Common myeloid progenitor, CD34-positive (primary cell): ENCODE measurements around the gene NEXN.

Source experiments
- CTCF ChIA-PET: fragments of 350-600 bp; sonication (Branson Sonifier 250); formaldehyde crosslinking; loops from one replicate; lab custom pipeline; 2021; ENCODE audit warnings: antibody characterized with exemption; lab: Charles Lee
- POLR2A ChIA-PET: fragments of 350-600 bp; sonication (Branson Sonifier 250); formaldehyde crosslinking; loops from one replicate; lab custom pipeline; 2021; ENCODE audit warnings: antibody characterized with exemption; lab: Charles Lee
- DNase-seq, 3 donors: peaks; one replicate each; pipeline versions ENCODE4 v3.0.0 to v3.0.0-alpha.2; 2013
- H3K27ac ChIP-seq, 2 experiments: 1 replicate in 1 of 2; 2 replicates in 1 of 2; pipeline ENCODE4 v1.7.0; 2013; ENCODE audit warnings: inconsistent platforms in 2 of 2, low read length in 2 of 2, mild to moderate bottlenecking in 2 of 2, low read depth in 1 of 2, moderate library complexity in 1 of 2; ENCODE audit not compliant: severe bottlenecking in 2 of 2, insufficient read depth in 1 of 2, poor library complexity in 1 of 2
- H3K27me3 ChIP-seq, 5 experiments: replicated peaks in 2 of 5; 1 replicate in 3 of 5; 2 replicates in 2 of 5; pipeline versions ENCODE4 v1.6.1 to v1.7.0; 2013; ENCODE audit warnings: low read length in 4 of 5, mild to moderate bottlenecking in 2 of 5, moderate library complexity in 2 of 5, inconsistent platforms in 1 of 5; ENCODE audit not compliant: insufficient read depth in 5 of 5, control insufficient read depth in 4 of 5
- H3K36me3 ChIP-seq, 4 experiments: 1 replicate in 2 of 4; 2 replicates in 2 of 4; pipeline versions ENCODE4 v1.6.1 to v1.7.0; 2013; ENCODE audit warnings: low read length in 3 of 4, control low read depth in 1 of 4, mild to moderate bottlenecking in 1 of 4; ENCODE audit not compliant: control insufficient read depth in 4 of 4, insufficient read depth in 4 of 4
- H3K4me1 ChIP-seq, 4 experiments: 1 replicate in 3 of 4; 2 replicates in 1 of 4; pipeline versions ENCODE4 v1.6.1 to v1.7.1; 2013; ENCODE audit warnings: low read length in 3 of 4, mild to moderate bottlenecking in 3 of 4, control low read depth in 1 of 4, inconsistent platforms in 1 of 4, moderate library complexity in 1 of 4; ENCODE audit not compliant: control insufficient read depth in 4 of 4, insufficient read depth in 4 of 4; ENCODE audit errors: control extremely low read depth in 1 of 4
- H3K4me3 ChIP-seq, 7 experiments: 1 replicate in 4 of 7; 2 replicates in 3 of 7; pipeline versions ENCODE4 v1.5.1 to v1.7.0; 2013; ENCODE audit warnings: mild to moderate bottlenecking in 7 of 7, low read length in 6 of 7, moderate library complexity in 6 of 7, inconsistent platforms in 2 of 7, low read depth in 2 of 7, control low read depth in 1 of 7; ENCODE audit not compliant: insufficient read depth in 4 of 7, control insufficient read depth in 1 of 7; ENCODE audit errors: extremely low read depth in 1 of 7
- H3K9me3 ChIP-seq, 5 experiments: 1 replicate in 4 of 5; 2 replicates in 1 of 5; pipeline versions ENCODE4 v1.6.1 to v1.7.1; 2013; ENCODE audit warnings: low read length in 4 of 5, mild to moderate bottlenecking in 2 of 5, inconsistent platforms in 1 of 5, low read depth in 1 of 5, moderate library complexity in 1 of 5; ENCODE audit not compliant: control insufficient read depth in 4 of 5, insufficient read depth in 2 of 5; ENCODE audit errors: control extremely low read depth in 1 of 5
- WGBS: methylation state at CpG from one replicate; pipeline ENCODE4 v1.1.5; 2013; ENCODE audit not compliant: insufficient coverage; 5-methylcytosine and 5-hydroxymethylcytosine counted together

Gene NEXN

DNA sequence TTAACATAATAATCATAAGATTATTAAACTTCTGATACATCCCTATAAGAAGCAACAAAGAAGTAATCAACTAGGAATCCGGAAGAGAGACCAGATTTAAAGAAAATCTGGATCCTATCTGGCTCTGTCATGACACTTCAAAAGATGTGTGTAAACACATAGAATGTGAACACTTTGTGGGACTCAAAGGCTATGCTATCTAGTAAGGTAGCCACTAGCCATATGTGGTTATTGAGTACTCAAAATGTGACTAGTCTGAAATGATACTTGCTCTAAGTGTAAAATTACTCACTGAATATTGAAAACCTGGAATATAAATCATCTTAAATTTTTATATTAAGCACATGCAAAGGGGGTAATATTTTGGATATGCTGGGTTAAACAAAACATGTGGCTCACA lies 81.8 kb downstream of the NEXN start:
- H3K36me3 ChIP-seq = peaks cover 22 to 62% (median 45%) of the 10 kb centered on the region in 4 experiments
- peaks cover 0 to 4% (median 2%) of the 10 kb centered on the region in 4 experiments for H3K4me1 ChIP-seq
- H3K4me3 ChIP-seq = no peak overlapping the region
- ChIA-PET POLR2A (interaction anchor here (0.6 kb wide), 2 partner anchors 38 to 214 kb away, joined by 4 read pairs; no protein-coding TSS in a partner anchor), CTCF (interaction anchor here (1.2 kb wide), 1 partner anchor 13 kb away, joined by 4 read pairs; no protein-coding TSS in a partner anchor)
- no peak for DNase-seq
- no peaks in the 10 kb centered on the region for H3K27me3 ChIP-seq
- no peak overlapping the region for H3K27ac ChIP-seq
- no CpG with 5 or more reads among the region's 1 CpG for WGBS
- no peaks in the 10 kb centered on the region for H3K9me3 ChIP-seq

DNA sequence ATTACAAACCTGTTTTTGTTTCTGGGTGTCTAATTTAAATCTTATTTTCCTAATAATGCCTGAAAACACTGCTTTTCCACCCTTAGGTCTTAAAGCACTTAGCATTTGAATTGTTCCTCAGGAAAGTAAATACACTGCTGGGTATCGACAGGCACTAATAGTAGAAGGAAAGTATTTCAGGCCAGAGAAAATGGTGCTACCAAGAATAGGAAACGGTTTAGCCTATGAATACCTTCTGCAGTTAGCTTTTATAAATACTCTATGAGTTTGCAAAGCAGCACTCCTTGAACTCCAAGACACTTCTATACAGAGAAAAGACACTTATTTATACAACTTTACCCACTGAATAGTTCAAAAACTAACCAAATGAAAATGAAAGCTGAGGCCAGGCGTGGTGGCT lies 83.7 kb downstream of the NEXN start:
- Histone ChIP-seq H3K27me3 (no peaks in the 10 kb centered on the region), H3K4me1 (peaks cover 4 to 22% (median 15%) of the 10 kb centered on the region in 4 experiments), H3K9me3 (no peaks in the 10 kb centered on the region), H3K4me3 (no peak overlapping the region), H3K36me3 (peaks cover 16 to 55% (median 30%) of the 10 kb centered on the region in 4 experiments), H3K27ac (no peak overlapping the region)
- DNase-seq = no peak
- CTCF ChIA-PET = interaction anchor here (0.7 kb wide), 1 partner anchor 29 kb away, joined by 3 read pairs; no protein-coding TSS in a partner anchor
- POLR2A ChIA-PET = interaction anchor here (1.0 to 1.1 kb wide), 2 partner anchors 10 to 32 kb away, joined by 3 read pairs; partner anchors contain the start of gene DNAJB4
- 88% methylated on average over 1 of the region's 3 CpGs for WGBS

- peak overlapping the region in 4 of 7 experiments; percentile 33 to 100 (median 96) for H3K4me3 ChIP-seq
- WGBS = no CpG with 5 or more reads among the region's 4 CpGs
These were observed 87.0 kb downstream of the NEXN start for GRCh38 chr1:77975386-77975785.

DNA sequence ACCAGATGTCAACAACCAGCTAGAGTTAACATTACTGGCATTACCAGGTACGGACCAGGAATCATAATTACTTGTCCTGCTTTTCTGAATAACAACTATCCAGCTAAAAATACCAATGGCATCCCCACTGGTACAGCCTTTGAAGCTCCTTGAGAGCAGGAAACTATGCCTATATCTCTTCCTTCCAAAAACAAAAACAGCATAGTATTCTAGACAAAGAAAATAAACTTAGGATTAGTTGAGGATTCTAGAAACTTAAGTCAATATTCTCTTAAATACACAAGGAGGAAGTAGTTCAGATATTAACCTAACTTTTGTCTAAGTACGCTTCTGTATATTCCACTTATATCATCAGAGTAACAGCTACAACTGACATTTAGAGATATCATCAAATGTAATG lies 87.5 kb downstream of the NEXN start:
- Histone ChIP-seq H3K4me3 (peak overlapping the region in 4 of 7 experiments; percentile 33 to 100 (median 96)), H3K36me3 (peaks cover 2 to 21% (median 10%) of the 10 kb centered on the region in 4 experiments), H3K27ac (no peak overlapping the region), H3K27me3 (no peaks in the 10 kb centered on the region), H3K4me1 (peaks cover 8 to 46% (median 27%) of the 10 kb centered on the region in 4 experiments), H3K9me3 (no peaks in the 10 kb centered on the region)
- ChIA-PET CTCF (interaction anchor here (0.6 to 1.6 kb wide), 9 partner anchors 10 to 139 kb away, joined by 3 to 13 read pairs (median 3); partner anchors contain the start of gene DNAJB4), POLR2A (interaction anchor here (1.2 to 1.6 kb wide), 2 partner anchors 19 to 28 kb away, joined by 4 to 5 read pairs; partner anchors contain the start of gene DNAJB4)
- no CpG with 5 or more reads among the region's 2 CpGs for WGBS
- DNase-seq = no peak

More at GRCh38 chr1:77975386-77975785, 87.0 kb downstream of the NEXN start:
- no peaks in the 10 kb centered on the region for H3K27me3 ChIP-seq
- no peak overlapping the region for H3K27ac ChIP-seq
- peaks cover 2 to 25% (median 12%) of the 10 kb centered on the region in 4 experiments for H3K36me3 ChIP-seq
- POLR2A ChIA-PET = interaction anchor here (1.2 to 1.6 kb wide), 2 partner anchors 19 to 29 kb away, joined by 4 to 5 read pairs; partner anchors contain the start of gene DNAJB4
- no peak for DNase-seq
- H3K9me3 ChIP-seq = no peaks in the 10 kb centered on the region
- CTCF ChIA-PET = interaction anchor here (0.6 to 1.6 kb wide), 7 partner anchors 10 to 139 kb away, joined by 3 to 13 read pairs (median 3); partner anchors contain the start of gene DNAJB4
- H3K4me1 ChIP-seq = peaks cover 8 to 42% (median 24%) of the 10 kb centered on the region in 4 experiments

GRCh38 chr1:77976433-77977076 lies 88.1 kb downstream of the NEXN start:
- whole genome bisulfite sequencing = 96% methylated on average over 13 of the region's 13 CpGs
- CTCF ChIA-PET = interaction anchor here (0.7 to 2.3 kb wide), 7 partner anchors 8 to 139 kb away, joined by 3 to 13 read pairs (median 4); partner anchors contain the start of gene DNAJB4
- H3K4me1 ChIP-seq = peaks cover 8 to 46% (median 29%) of the 10 kb centered on the region in 4 experiments
- H3K27me3 ChIP-seq = no peaks in the 10 kb centered on the region
- peak overlapping the region in 1 of 2 experiments; percentile 99 for H3K27ac ChIP-seq
- H3K36me3 ChIP-seq = peaks cover 2 to 18% (median 9%) of the 10 kb centered on the region in 4 experiments
- H3K4me3 ChIP-seq = peak overlapping the region in 6 of 7 experiments; percentile 16 to 100 (median 96)
- no peak for DNase-seq
- no peaks in the 10 kb centered on the region for H3K9me3 ChIP-seq
- POLR2A ChIA-PET = interaction anchor here (1.2 to 1.6 kb wide), 2 partner anchors 20 to 28 kb away, joined by 4 to 5 read pairs; partner anchors contain the start of gene DNAJB4

DNA sequence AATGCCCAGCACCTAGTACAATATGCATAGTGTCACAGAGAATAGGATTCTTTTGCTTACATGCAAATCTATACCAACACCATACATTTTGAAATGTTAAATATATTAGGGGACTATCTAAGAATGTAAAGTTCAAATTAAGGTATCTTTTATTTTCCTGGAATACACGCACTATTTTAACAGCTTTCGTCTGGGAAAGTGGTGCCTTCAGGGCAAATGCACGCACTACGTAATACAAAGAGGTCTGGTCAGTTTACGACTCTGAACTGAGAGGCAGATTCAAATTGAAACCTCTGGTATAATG lies 89.5 kb downstream of the NEXN start:
- CTCF ChIA-PET = interaction anchor here (1.2 to 2.3 kb wide), 6 partner anchors 9 to 136 kb away, joined by 4 to 9 read pairs (median 6); partner anchors contain the start of gene DNAJB4
- Histone ChIP-seq H3K27me3 (no peaks in the 10 kb centered on the region), H3K27ac (peak overlapping the region; percentile 99), H3K4me1 (peaks cover 8 to 46% (median 29%) of the 10 kb centered on the region in 4 experiments), H3K4me3 (peak overlapping the region in 6 of 7 experiments; percentile 88 to 100 (median 96)), H3K9me3 (no peaks in the 10 kb centered on the region), H3K36me3 (peaks cover 2 to 17% (median 6%) of the 10 kb centered on the region in 4 experiments)
- WGBS = 2% methylated on average over 5 of the region's 5 CpGs
- POLR2A ChIA-PET = interaction anchor here (1.3 to 3.0 kb wide), 2 partner anchors 9 to 27 kb away, joined by 4 to 54 read pairs; partner anchors contain the start of gene DNAJB4
- DNase-seq = no peak
